GM23338 (cell line): ENCODE measurements around the gene CDR2. TPM values are rescaled to one million over a fixed set of nuclear protein-coding genes. Genes with fewer than 3 reads are reported as not detected.

Source experiments
- ATAC-seq: fragments of 200-7000 bp; cut with Tn5 transposase; 3 replicates; pipeline ENCODE4 v1.9.1; 2020
- DNase-seq: peaks from one replicate; pipeline ENCODE4 v3.0.0-alpha.2; 2015; ENCODE audit warnings: low spot score
- H2AFZ ChIP-seq: fragments of 200-600 bp; sonication (generic); 2 replicates; pipeline ENCODE4 v1.8.0; 2016; ENCODE audit warnings: antibody characterized with exemption, mild to moderate bottlenecking, moderate library complexity
- H3F3A ChIP-seq: fragments of 200-600 bp; sonication (generic); replicated peaks from 2 replicates; pipeline ENCODE4 v1.8.0; 2017; ENCODE audit warnings: antibody characterized with exemption, mixed run types, low read depth
- H3K27ac ChIP-seq: fragments of 200-600 bp; sonication (generic); 2 replicates; pipeline ENCODE4 v1.6.1; 2016; ENCODE audit warnings: low read depth
- H3K27me3 ChIP-seq: fragments of 200-600 bp; sonication (generic); 2 replicates; pipeline ENCODE4 v1.8.0; 2016; ENCODE audit warnings: mild to moderate bottlenecking, mixed run types, moderate library complexity; ENCODE audit not compliant: insufficient read depth
- H3K36me3 ChIP-seq: fragments of 200-600 bp; sonication (generic); 2 replicates; pipeline ENCODE4 v1.8.0; 2016; ENCODE audit warnings: mild to moderate bottlenecking; ENCODE audit not compliant: insufficient read depth
- H3K4me1 ChIP-seq: fragments of 200-600 bp; sonication (generic); 2 replicates; pipeline ENCODE4 v1.8.0; 2016; ENCODE audit warnings: mild to moderate bottlenecking, moderate library complexity; ENCODE audit not compliant: insufficient read depth
- H3K4me2 ChIP-seq: fragments of 200-600 bp; sonication (generic); 2 replicates; pipeline ENCODE4 v1.7.1; 2017; ENCODE audit warnings: mixed run types
- H3K4me3 ChIP-seq: fragments of 200-600 bp; sonication (generic); 2 replicates; pipeline ENCODE4 v1.6.1; 2016; ENCODE audit warnings: mixed run types
- H3K79me2 ChIP-seq: fragments of 200-600 bp; sonication (generic); replicated peaks from 2 replicates; pipeline ENCODE4 v1.8.0; 2017; ENCODE audit warnings: mild to moderate bottlenecking; ENCODE audit not compliant: insufficient read depth
- H3K9me2 ChIP-seq: fragments of 200-600 bp; sonication (generic); 2 replicates; pipeline ENCODE4 v1.8.0; 2017; ENCODE audit not compliant: insufficient read depth
- H4K20me1 ChIP-seq: fragments of 200-600 bp; sonication (generic); replicated peaks from 2 replicates; pipeline ENCODE4 v1.8.0; 2017; ENCODE audit warnings: mild to moderate bottlenecking; ENCODE audit not compliant: insufficient read depth
- H3K27ac Mint-ChIP-seq: 2 replicates; pipeline ENCODE4 v1.8.0; 2020; ENCODE audit warnings: inconsistent platforms, mild to moderate bottlenecking, moderate library complexity, mixed read lengths
- H3K27me3 Mint-ChIP-seq: 3 replicates; pipeline ENCODE4 v1.8.0; 2022; ENCODE audit warnings: low read depth, mild to moderate bottlenecking, moderate library complexity, mixed read lengths, inconsistent platforms; ENCODE audit not compliant: insufficient read depth, poor library complexity
- H3K36me3 Mint-ChIP-seq: 3 replicates; pipeline ENCODE4 v1.8.0; 2021; ENCODE audit warnings: low read depth, mild to moderate bottlenecking, inconsistent platforms, moderate library complexity, mixed read lengths
- H3K4me1 Mint-ChIP-seq: 3 replicates; pipeline ENCODE4 v1.8.0; 2020; ENCODE audit warnings: mild to moderate bottlenecking, inconsistent platforms, mixed read lengths
- H3K4me3 Mint-ChIP-seq: 3 replicates; pipeline ENCODE4 v1.8.0; 2021; ENCODE audit warnings: moderate library complexity, mild to moderate bottlenecking, inconsistent platforms, mixed read lengths
- H3K9me3 Mint-ChIP-seq: 3 replicates; pipeline ENCODE4 v1.8.0; 2020; ENCODE audit warnings: moderate library complexity, mild to moderate bottlenecking, inconsistent platforms, mixed read lengths
- CTCF ChIP-seq, 2 experiments: fragments of 200-600 bp in 1 of 2; sonication (generic) in 1 of 2; conservative IDR thresholded peaks; 2 replicates each; pipeline versions ENCODE4 v1.5.1 to v1.6.1; 2016 to 2017; ENCODE audit warnings: antibody characterized with exemption in 2 of 2, low read depth in 2 of 2, mild to moderate bottlenecking in 2 of 2, moderate library complexity in 1 of 2
- EZH2 ChIP-seq: fragments of 200-600 bp; sonication (generic); IDR thresholded peaks from one replicate; pipeline ENCODE4 v1.8.0; 2017; ENCODE audit warnings: antibody characterized with exemption, mild to moderate bottlenecking, low read depth; ENCODE audit not compliant: unreplicated experiment
- EZH2phosphoT487 ChIP-seq: fragments of 200-600 bp; sonication (generic); IDR thresholded peaks from one replicate; pipeline ENCODE4 v1.8.1; 2018; ENCODE audit warnings: antibody characterized with exemption; ENCODE audit not compliant: unreplicated experiment
- JUNB ChIP-seq: IDR thresholded peaks from one replicate; pipeline ENCODE4 v1.6.1; 2016; ENCODE audit warnings: antibody characterized with exemption; ENCODE audit not compliant: unreplicated experiment
- NANOG ChIP-seq: IDR thresholded peaks from 2 replicates; pipeline ENCODE4 v1.6.1; 2016; ENCODE audit warnings: antibody characterized with exemption, borderline replicate concordance
- POLR2AphosphoS5 ChIP-seq: IDR thresholded peaks from 2 replicates; pipeline ENCODE4 v1.6.1; 2016; ENCODE audit warnings: antibody characterized with exemption, low read depth
- REST ChIP-seq: IDR thresholded peaks from one replicate; pipeline ENCODE4 v1.6.1; 2018; ENCODE audit warnings: antibody characterized with exemption; ENCODE audit not compliant: unreplicated experiment
- STAT1 ChIP-seq: IDR thresholded peaks from one replicate; pipeline ENCODE4 v1.6.1; 2016; ENCODE audit warnings: antibody characterized with exemption; ENCODE audit not compliant: unreplicated experiment
- ZNF114 ChIP-seq: fragments of 250-450 bp; sonication (Bioruptor Pico); IDR thresholded peaks from 2 replicates; pipeline ENCODE4 v1.5.0; 2020; ENCODE audit warnings: mild to moderate bottlenecking, moderate library complexity
- ZNF331 ChIP-seq: fragments of 250-450 bp; sonication (Bioruptor Pico); IDR thresholded peaks from 2 replicates; pipeline ENCODE4 v1.5.0; 2020; ENCODE audit warnings: low read depth, mild to moderate bottlenecking, moderate library complexity
- polyA plus RNA-seq: library from polyadenylated mRNA; unstranded; fragments of >200 nt; fragmentation: Nextera tagmentation; extraction: Ambion mirVana; gene quantifications from 2 replicates; pipeline ENCODE4 v1.2.1, GENCODE V29; 2016
- total RNA-seq: library from RNA; depleted of rRNA; stranded (reverse); fragments of >200 nt; shearing (Covaris generic); gene quantifications from 2 replicates; pipeline ENCODE4 v1.2.3, GENCODE V29; 2014
- TF ChIP-seq, protein P1 (sequence below): fragments of 250-450 bp; sonication (Bioruptor Pico); IDR thresholded peaks from 2 replicates; pipeline ENCODE4 v1.5.0; 2020; ENCODE audit warnings: mild to moderate bottlenecking, moderate library complexity
- TF ChIP-seq, protein P2 (sequence below): IDR thresholded peaks from 2 replicates; pipeline ENCODE4 v1.6.1; 2016; ENCODE audit warnings: antibody characterized with exemption

Gene CDR2
- total and polyA plus RNA-seq, 2 experiments from 2014 or later = 17.7 to 39.3 TPM

GRCh38 chr16:22307838-22308237 lies 66.6 kb downstream of the CDR2 start (continued):
- TF ChIP-seq, protein P1, sequence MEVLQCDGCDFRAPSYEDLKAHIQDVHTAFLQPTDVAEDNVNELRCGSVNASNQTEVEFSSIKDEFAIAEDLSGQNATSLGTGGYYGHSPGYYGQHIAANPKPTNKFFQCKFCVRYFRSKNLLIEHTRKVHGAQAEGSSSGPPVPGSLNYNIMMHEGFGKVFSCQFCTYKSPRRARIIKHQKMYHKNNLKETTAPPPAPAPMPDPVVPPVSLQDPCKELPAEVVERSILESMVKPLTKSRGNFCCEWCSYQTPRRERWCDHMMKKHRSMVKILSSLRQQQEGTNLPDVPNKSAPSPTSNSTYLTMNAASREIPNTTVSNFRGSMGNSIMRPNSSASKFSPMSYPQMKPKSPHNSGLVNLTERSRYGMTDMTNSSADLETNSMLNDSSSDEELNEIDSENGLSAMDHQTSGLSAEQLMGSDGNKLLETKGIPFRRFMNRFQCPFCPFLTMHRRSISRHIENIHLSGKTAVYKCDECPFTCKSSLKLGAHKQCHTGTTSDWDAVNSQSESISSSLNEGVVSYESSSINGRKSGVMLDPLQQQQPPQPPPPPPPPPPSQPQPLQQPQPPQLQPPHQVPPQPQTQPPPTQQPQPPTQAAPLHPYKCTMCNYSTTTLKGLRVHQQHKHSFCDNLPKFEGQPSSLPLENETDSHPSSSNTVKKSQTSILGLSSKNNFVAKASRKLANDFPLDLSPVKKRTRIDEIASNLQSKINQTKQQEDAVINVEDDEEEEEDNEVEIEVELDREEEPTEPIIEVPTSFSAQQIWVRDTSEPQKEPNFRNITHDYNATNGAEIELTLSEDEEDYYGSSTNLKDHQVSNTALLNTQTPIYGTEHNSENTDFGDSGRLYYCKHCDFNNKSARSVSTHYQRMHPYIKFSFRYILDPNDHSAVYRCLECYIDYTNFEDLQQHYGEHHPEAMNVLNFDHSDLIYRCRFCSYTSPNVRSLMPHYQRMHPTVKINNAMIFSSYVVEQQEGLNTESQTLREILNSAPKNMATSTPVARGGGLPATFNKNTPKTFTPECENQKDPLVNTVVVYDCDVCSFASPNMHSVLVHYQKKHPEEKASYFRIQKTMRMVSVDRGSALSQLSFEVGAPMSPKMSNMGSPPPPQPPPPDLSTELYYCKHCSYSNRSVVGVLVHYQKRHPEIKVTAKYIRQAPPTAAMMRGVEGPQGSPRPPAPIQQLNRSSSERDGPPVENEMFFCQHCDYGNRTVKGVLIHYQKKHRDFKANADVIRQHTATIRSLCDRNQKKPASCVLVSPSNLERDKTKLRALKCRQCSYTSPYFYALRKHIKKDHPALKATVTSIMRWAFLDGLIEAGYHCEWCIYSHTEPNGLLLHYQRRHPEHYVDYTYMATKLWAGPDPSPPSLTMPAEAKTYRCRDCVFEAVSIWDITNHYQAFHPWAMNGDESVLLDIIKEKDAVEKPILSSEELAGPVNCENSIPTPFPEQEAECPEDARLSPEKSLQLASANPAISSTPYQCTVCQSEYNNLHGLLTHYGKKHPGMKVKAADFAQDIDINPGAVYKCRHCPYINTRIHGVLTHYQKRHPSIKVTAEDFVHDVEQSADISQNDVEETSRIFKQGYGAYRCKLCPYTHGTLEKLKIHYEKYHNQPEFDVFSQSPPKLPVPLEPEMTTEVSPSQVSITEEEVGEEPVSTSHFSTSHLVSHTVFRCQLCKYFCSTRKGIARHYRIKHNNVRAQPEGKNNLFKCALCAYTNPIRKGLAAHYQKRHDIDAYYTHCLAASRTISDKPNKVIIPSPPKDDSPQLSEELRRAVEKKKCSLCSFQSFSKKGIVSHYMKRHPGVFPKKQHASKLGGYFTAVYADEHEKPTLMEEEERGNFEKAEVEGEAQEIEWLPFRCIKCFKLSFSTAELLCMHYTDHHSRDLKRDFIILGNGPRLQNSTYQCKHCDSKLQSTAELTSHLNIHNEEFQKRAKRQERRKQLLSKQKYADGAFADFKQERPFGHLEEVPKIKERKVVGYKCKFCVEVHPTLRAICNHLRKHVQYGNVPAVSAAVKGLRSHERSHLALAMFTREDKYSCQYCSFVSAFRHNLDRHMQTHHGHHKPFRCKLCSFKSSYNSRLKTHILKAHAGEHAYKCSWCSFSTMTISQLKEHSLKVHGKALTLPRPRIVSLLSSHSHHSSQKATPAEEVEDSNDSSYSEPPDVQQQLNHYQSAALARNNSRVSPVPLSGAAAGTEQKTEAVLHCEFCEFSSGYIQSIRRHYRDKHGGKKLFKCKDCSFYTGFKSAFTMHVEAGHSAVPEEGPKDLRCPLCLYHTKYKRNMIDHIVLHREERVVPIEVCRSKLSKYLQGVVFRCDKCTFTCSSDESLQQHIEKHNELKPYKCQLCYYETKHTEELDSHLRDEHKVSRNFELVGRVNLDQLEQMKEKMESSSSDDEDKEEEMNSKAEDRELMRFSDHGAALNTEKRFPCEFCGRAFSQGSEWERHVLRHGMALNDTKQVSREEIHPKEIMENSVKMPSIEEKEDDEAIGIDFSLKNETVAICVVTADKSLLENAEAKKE = no peak
- no peak for TF ChIP-seq POLR2AphosphoS5
- TF ChIP-seq EZH2 = no peak
- TF ChIP-seq STAT1 = no peak
- no peak for TF ChIP-seq EZH2phosphoT487
- TF ChIP-seq ZNF331 = no peak
- TF ChIP-seq ZNF114 (CRISPR knock-in tag) = no peak

DNA sequence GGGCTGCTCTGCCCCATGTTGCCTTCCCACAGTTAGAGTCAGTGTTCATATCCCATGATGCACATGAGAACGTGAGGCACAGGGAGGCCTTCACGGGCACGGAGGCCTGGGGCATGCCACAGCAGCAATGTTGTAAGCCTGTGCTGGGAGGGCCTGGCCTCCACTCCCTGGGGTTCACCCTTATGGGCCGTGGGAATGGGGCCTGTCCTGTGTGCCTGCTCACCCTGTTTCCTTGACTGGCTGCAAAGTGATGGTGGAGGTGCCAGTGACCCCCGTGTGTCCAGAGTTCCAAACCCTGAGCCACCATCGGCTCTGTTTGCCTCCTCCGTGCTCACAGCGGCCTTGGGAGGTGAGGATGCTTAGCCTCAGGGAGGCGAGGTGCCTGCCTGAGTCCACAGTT lies 67.6 kb downstream of the CDR2 start:
- H4K20me1 ChIP-seq = peaks cover 17% of the 10 kb centered on the region
- no peak overlapping the region for H3K4me2 ChIP-seq
- no peak overlapping the region for H2AFZ ChIP-seq
- no peaks in the 10 kb centered on the region for H3K4me1 ChIP-seq
- H3K27ac ChIP-seq = no peak overlapping the region
- DNase-seq (no peak), ATAC-seq (no peak)
- no peaks in the 10 kb centered on the region for H3K27me3 ChIP-seq
- H3K9me2 ChIP-seq = no peaks in the 10 kb centered on the region
- peaks cover 8% of the 10 kb centered on the region; the same call in 1 of the 2 replicates for H3K36me3 ChIP-seq
- no peak overlapping the region for H3K4me3 ChIP-seq
- Mint-ChIP-seq H3K9me3 (no peaks in the 10 kb centered on the region; the same call in 2 of the 3 replicates), H3K4me1 (no peaks in the 10 kb centered on the region), H3K36me3 (peaks cover 68% of the 10 kb centered on the region), H3K4me3 (no peak overlapping the region), H3K27ac (no peak overlapping the region), H3K27me3 (peaks cover 12% of the 10 kb centered on the region)
- peaks cover 50% of the 10 kb centered on the region for H3K79me2 ChIP-seq
- H3F3A ChIP-seq = peaks cover 13% of the 10 kb centered on the region; the same call in 1 of the 2 replicates
- TF ChIP-seq EZH2 (no peak), EZH2phosphoT487 (no peak), JUNB (no peak), NANOG (no peak), ZNF114 (CRISPR knock-in tag) (no peak), CTCF (conservative IDR thresholded peaks at IDR 0.05; ENCODE audit: low read depth in 2 of 2) (no peak), REST (no peak)
- TF ChIP-seq, protein P2, sequence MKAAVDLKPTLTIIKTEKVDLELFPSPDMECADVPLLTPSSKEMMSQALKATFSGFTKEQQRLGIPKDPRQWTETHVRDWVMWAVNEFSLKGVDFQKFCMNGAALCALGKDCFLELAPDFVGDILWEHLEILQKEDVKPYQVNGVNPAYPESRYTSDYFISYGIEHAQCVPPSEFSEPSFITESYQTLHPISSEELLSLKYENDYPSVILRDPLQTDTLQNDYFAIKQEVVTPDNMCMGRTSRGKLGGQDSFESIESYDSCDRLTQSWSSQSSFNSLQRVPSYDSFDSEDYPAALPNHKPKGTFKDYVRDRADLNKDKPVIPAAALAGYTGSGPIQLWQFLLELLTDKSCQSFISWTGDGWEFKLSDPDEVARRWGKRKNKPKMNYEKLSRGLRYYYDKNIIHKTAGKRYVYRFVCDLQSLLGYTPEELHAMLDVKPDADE = no peak
